Measurements from ENCODE around the gene FCN1.

The FCN1 gene

GRCh38 chr9:134936346-134937163 lies 18.8 kb upstream of the FCN1 start:
- no peak for DNase-seq

- DNase-seq = no peak
Measured at GRCh38 chr9:134935701-134936345, 18.1 kb upstream of the FCN1 start.

DNA sequence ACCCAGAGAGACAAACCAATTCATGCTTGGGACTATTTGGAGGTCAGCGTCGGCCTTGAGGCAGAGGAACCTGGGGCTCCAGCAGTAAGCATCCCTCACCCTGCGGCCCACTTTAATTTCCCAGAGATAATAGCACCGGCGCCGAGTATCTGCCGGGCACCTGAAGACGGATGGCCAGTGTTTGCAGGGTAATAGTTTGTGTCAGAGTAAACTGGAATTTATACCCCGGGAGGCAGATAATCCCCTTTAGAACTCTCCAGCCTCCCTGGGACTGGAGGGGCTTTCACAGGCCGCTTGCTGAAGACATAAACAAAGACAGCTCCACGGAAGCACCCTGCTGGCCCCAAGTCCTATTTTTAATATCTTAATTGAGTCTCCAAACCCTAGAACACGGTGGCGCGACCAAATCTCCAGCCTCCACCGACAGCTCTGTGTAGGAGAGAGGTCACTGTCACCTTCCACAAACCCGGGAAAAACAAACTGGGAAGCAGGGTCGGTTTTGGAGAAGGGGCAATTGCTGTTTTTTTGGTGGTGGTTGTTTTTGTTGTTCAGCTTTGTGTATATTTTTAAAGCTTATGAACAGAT lies 17.4 kb upstream of the FCN1 start:
- DNase-seq = no peak

- no peak for DNase-seq
Measured at GRCh38 chr9:134933076-134933659, 15.5 kb upstream of the FCN1 start.

- no peak for DNase-seq
Measured at GRCh38 chr9:134932606-134933005, 14.9 kb upstream of the FCN1 start.

GRCh38 chr9:134932171-134932570 lies 14.5 kb upstream of the FCN1 start:
- DNase-seq = no peak

DNA sequence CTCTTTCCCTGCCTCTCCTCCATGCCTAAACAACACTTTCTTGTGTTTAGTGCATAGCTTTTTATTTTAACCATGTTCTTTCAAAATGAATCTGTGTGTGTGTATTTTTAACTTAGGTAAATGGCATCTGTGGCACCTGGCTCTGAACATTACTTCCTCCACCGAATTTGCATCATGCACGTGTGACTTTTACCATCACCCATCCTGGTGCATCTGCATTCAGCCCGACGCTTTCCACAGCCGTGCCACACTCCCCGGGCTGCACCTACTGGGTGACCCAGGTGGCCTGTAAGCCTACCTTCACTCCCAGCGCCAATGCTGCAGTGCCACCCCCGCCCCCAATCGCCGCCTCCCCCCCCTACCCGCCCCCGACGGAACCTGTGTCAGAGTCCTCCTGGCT lies 12.7 kb upstream of the FCN1 start:
- DNase-seq = no peak

DNA sequence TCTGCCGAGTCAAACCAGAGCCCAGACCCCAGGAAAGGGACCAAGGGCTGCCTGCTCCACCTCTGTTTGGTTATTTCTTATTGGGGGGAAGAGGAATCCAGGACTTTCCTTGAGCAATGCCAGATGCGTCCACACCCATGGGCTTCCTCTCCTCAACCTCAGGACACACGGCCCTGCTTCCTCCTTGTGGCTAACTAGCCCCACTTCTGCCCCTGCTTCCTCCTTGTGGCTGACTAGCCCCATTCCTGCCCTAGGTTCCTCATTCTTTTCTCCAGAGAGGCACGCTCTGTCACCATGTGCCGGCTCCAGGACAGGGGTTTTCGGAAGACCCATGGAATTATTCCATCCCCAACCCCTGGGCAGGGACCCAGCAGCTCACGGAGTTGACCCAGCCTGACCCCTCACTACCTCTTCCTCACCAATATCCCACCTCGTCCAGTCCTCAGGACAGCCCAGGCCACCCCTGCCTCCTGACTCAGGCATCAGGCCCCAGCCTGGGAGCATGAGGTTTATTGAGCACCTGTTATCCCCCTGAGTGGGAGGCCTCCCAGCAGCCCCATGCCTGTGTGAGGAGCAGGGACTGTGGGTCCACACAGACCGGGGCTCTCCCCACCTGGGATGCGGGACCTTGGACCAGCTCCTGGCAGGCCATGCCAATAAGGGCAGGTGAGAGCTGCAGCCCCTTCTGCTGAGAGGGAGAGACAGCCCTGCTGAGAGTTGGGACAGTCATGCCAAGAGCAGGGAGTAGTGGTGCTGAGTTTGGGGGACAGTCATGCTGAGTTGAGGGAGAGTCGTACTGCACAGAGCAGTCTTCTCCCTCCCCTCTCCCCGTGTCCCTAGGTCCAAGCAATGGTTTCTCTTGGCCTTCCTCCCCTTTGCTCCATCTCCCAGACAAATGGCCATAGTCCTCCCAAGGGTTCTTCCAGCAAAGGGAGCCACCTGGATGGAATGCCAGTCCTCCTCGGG lies 11.8 kb upstream of the FCN1 start:
- DNase-seq = no peak

GRCh38 chr9:134928436-134929192 lies 10.9 kb upstream of the FCN1 start:
- no peak for DNase-seq

- no peak for DNase-seq
Measured at GRCh38 chr9:134925011-134925511, 7.3 kb upstream of the FCN1 start.

DNA sequence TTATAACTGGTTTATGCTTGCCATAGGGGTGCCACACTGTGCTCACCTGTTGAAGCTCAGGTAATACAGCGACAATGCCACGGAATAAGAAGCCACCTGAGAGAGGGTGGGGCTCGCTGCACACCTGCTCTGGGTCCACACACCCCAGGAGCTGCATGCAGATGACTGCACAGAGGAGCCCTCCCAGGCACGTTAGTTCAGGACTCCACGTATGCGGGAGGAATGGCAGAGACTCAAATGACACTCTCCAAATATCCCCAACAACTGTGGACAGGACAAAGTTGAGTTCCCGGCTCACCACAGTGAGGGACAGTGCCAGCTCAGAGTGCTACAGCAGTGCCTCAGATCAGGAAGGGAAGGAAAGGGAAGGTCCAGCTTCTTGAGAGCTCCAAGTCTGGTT lies 5.8 kb upstream of the FCN1 start:
- no peak for DNase-seq

- no peak for DNase-seq
Measured at GRCh38 chr9:134922932-134923240, 5.2 kb upstream of the FCN1 start.

DNA sequence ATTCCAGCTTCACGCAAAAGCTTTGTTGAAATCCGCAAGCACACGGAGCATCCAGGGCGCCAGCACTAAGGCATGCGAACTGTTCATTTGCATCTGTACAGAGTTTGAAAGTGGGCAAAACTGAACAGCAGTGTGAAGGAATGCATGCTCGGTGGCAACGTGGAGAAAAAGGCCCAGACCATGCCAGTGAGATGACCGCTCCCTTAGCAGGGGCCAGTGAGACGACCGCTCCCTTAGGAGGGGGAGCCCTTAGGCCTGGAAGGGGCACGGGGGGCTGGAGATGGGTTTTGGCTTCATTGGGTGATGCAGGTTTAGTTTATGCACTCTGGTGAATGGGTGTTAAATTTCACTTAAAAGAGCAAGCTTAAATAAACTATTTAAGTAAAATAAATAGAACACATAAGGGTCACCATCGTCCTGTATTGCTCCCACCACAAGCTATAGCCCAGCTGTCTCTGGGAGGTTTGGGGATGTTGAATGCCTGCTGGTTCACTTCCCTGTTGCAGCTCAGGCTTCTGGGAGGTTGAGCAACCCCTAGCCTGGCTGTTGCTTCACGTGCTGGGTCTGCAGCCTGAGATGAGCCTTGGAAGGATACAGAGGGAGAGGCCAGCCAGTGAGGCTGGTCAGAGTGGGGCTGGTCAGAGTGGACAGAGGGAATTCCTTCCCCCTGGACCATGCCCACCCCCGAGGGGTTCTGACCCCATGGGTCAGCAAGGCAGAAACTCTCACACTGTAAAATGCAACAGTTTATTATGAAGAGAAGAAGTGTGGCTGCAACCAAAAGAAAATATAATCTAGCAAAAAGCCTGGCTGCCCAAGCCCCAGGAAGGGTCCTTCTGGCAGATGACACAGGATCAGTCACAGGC lies 4.6 kb upstream of the FCN1 start:
- no peak for DNase-seq

DNA sequence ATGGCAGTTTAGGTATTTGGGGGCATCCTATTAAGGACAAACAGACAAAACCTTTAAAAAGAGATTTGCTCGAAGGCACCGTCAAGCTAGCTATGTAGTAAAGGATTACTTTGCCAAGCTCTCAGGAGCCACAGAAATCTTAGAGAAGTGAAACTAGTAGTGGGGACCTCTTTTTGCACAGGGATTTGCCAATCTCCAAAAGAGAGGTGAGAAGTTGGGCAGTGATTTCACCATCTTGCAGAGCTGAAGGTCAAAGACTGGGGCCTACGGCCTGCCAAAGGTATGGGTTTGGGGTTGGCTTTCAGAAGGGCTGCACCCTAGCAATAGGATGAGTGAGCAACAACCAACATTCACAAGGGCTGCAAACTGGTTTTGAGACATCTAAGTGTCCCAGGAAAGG lies 1.6 kb upstream of the FCN1 start:
- DNase-seq = no peak

GRCh38 chr9:134918646-134919045 lies 934 bp upstream of the FCN1 start:
- DNase-seq = no peak

DNA sequence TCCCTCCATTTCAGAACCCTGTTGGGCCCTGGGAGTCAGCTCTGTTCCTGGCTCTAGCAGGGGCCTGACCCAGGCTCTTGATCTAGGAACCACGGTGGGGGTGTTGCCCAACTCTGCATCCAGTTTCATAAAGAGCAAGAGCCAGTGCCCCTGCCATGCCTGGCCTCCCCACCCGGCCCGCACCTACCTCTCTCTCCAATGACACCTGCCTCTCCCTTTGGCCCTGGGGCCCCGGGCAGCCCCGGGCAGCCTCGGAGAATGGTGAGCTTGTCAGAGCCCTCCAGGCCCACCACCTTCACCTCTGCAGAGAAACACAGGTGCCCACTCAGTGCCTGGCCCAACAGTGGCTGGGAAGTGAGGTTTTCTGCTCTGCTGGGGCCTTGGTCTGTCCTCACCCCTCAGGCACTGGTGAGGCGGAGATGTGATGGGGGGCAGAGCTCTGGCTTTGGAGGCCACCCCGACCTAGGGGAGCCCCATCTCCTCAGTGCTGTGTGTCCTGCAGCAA lies 1.5 kb downstream of the FCN1 start:
- DNase-seq = no peak

DNA sequence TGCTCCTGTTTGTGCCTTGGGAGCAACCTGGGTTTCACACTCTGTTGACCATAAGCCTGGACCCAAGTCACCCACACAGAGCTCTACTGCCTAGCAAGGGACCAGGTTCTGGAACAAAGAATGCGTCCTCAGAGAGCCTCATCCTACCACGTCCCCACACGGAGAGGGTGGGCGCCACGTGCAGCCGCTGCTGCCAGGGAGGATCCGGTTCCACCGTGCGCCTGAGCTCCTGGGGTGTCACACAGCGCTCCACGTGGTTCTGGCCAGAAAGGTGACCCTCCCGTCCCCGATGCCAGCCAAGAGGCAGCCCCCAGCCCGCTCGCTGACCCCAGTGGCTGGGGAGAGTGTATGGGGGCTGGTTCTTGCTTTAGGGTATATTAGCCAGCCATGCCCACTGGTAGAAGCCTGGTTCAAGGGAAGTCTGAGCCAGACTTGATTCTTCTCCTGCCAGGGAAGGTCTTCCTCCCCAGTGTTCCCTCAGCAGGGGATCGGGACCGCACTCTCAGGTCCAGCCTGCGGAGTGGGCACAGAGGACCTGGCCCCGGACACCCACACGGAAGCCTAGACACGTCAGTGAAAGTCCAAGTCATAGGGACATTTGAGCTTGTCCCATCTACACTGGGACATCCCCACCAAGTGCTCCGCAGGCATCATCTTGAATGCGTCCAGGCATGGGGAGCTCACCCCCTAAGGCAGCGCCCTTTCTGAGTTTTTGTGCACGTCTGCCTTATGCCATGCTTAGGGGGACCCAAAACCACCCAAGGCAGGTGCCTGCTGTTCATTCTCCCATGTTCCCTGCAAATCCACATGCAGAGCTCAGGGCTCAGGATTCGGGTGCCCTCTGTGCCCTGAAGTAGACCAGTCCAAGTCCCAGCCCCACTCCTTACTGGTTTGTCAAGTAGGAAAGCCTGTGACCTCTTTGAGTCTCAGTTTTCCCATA lies 2.4 kb downstream of the FCN1 start:
- DNase-seq = no peak

DNA sequence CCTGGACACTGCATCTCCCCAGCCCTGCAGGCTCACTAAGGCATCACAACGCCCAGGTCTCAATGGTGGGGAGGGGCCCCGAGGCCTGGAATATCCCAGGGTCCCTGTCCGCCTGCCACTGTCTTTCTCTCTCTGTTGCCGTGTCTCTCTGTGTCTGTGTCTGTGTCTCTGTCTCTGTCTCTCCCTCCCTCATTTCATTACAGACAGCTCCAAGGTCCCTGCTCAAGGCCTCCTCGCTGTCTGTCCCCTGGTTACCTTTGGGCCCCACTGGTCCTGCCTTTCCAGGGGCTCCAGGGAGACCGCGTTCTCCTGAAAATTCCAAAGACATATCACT lies 3.2 kb downstream of the FCN1 start:
- DNase-seq = no peak

GRCh38 chr9:134913713-134914500 lies 3.8 kb downstream of the FCN1 start:
- no peak for DNase-seq

Data from HCEC 1CT (cell line).